Measurements from ENCODE around the gene RUNX1.

DNA sequence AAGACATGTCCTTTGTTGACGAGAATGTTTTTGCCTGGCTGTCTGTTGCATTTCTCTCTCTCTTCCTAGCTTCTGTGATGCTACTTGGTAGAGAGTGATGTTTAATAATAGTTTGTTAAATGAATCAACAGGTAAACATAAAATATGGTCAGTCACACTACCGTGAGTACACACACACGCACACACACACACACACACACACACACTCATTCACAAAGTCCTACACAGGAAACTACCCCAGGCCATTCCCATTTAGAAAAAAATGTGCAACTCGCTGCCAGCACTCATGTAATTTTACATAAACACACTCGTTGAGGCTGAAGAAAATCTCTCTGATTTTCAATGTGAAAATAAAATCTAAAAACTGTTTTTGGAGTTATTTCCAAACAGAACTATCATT, 38.7 kb downstream of the RUNX1 start:
- no peak for TF ChIP-seq CSRNP3 (CRISPR knock-in tag; IDR thresholded peaks at IDR 0.05)
- TF ChIP-seq ARNTL (CRISPR knock-in tag; IDR thresholded peaks at IDR 0.05; ENCODE audit: borderline replicate concordance, low read depth) = no peak
- TF ChIP-seq ZNF8 (CRISPR knock-in tag; IDR thresholded peaks at IDR 0.05) = no peak
- TF ChIP-seq GLIS3 (CRISPR knock-in tag; IDR thresholded peaks at IDR 0.05) = no peak
- TF ChIP-seq, protein P1, sequence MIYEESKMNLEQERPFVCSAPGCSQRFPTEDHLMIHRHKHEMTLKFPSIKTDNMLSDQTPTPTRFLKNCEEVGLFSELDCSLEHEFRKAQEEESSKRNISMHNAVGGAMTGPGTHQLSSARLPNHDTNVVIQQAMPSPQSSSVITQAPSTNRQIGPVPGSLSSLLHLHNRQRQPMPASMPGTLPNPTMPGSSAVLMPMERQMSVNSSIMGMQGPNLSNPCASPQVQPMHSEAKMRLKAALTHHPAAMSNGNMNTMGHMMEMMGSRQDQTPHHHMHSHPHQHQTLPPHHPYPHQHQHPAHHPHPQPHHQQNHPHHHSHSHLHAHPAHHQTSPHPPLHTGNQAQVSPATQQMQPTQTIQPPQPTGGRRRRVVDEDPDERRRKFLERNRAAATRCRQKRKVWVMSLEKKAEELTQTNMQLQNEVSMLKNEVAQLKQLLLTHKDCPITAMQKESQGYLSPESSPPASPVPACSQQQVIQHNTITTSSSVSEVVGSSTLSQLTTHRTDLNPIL (CRISPR knock-in tag; IDR thresholded peaks at IDR 0.05; ENCODE audit: low read depth) = no peak
- no peak for TF ChIP-seq SNAI2 (CRISPR knock-in tag; IDR thresholded peaks at IDR 0.05)
- TF ChIP-seq ESRRG (CRISPR knock-in tag; IDR thresholded peaks at IDR 0.05) = no peak
- TF ChIP-seq RARB (CRISPR knock-in tag; IDR thresholded peaks at IDR 0.05) = no peak

All from SK-N-SH treated with all-trans-retinoic acid at 6 μM for 48 hours (cell line).